ENCODE data around the gene LMNA. TPM values are rescaled to one million over a fixed set of nuclear protein-coding genes. Genes with fewer than 3 reads are reported as not detected.
"Not testable (repeated sequence)": the region's sequence is repeated elsewhere in the genome, so short reads cannot be mapped to it uniquely, and the experiment has no call there.

LMNA gene
- total RNA-seq, 1 donor = 1,039 TPM

DNA sequence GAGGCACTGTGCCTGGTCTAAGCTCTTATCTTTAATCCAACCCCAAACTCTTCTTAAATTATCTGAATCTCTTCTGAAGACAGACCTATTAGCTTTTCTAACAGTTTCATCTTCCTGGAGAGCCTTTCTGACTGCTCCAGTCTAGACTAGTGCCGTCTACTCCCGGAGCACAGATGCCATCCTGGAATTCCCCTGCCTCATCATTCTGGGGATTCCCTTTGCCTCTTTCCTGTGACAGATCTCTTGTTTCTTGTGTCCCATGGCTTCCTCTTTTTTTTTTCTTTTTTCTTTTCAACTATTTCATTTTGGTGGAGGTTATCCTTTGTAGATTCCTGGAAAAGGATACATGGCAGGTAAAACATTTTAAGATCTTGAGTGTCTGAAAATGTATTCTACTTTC is 50.6 kb downstream of the LMNA start:
- DNase-seq (ENCODE audit: low read depth) = no peak
- no peak overlapping the region for H3K4me3 ChIP-seq (ENCODE audit: low read depth, low read length)
- TF ChIP-seq, protein P1, sequence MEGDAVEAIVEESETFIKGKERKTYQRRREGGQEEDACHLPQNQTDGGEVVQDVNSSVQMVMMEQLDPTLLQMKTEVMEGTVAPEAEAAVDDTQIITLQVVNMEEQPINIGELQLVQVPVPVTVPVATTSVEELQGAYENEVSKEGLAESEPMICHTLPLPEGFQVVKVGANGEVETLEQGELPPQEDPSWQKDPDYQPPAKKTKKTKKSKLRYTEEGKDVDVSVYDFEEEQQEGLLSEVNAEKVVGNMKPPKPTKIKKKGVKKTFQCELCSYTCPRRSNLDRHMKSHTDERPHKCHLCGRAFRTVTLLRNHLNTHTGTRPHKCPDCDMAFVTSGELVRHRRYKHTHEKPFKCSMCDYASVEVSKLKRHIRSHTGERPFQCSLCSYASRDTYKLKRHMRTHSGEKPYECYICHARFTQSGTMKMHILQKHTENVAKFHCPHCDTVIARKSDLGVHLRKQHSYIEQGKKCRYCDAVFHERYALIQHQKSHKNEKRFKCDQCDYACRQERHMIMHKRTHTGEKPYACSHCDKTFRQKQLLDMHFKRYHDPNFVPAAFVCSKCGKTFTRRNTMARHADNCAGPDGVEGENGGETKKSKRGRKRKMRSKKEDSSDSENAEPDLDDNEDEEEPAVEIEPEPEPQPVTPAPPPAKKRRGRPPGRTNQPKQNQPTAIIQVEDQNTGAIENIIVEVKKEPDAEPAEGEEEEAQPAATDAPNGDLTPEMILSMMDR (IDR thresholded peaks at IDR 0.05; ENCODE audit: insufficient read depth, low read length) = no peak

DNA sequence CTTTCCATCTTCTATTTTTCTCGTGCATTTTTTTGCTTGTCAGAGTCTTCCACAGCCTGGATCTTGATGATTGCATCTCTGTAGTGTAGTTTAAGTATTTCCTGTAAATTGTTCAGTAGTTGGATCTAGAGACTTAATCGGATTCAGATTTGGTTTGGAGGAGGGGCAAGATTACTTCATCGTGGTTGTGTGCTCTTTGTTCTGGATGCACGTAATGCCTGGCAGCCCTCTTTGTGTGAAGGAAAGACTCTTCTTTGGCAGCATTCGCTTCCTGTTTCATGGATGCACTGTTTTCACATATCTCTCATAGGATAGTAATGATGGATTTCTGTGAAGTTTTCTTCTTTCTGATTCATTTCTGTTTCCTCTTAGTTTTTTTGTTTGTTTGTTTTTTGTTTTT is 53.0 kb downstream of the LMNA start:
- no peak overlapping the region for H3K4me3 ChIP-seq (ENCODE audit: low read depth, low read length)
- TF ChIP-seq, protein P1 (IDR thresholded peaks at IDR 0.05; ENCODE audit: insufficient read depth, low read length) = no peak
- DNase-seq (ENCODE audit: low read depth) = peak; percentile 59

- TF ChIP-seq, protein P1 (IDR thresholded peaks at IDR 0.05; ENCODE audit: insufficient read depth, low read length) = no peak
- no peak overlapping the region for H3K4me3 ChIP-seq (ENCODE audit: low read depth, low read length)
- no peak for DNase-seq (ENCODE audit: low read depth)
These were observed 58.4 kb downstream of the LMNA start for GRCh38 chr1:156172696-156173470.

- DNase-seq (ENCODE audit: low read depth) = no peak
- H3K4me3 ChIP-seq (ENCODE audit: low read depth, low read length) = no peak overlapping the region
- TF ChIP-seq, protein P1 (IDR thresholded peaks at IDR 0.05; ENCODE audit: insufficient read depth, low read length) = no peak
These were observed 62.2 kb downstream of the LMNA start for GRCh38 chr1:156176610-156177210.

DNA sequence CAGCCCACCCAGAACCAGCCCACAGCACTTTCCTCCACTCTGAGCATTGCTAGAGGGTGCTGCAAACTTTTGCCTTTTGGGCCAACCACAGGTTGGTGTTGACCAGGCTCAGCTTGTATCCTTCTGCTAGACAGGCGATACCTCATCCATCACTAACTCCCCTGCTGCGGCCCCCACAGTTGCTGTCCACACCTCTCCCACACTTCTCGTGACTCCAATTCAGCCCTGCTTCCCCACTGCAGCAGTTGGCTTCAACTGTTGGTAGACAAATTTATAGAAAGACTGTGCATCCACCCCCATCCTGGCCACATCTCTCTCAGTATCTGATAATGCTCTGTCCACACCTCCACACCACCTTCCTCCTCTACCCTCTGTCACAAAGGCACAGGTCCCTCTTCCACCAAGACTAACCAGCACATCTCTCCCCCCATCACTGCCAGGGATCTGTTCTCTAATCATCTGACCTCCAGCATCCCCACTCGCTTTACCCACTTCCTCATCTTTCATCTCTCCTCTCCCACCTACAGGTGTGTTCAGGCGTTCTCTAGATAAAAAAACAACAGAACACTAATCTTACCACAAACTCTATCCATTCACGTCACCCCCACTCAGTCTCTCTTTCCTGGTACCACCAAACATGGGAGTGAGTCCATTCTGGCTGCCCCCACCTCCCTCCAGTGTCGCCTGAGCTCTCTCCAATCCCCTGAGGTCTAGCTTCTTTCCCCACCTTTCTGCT is 63.6 kb downstream of the LMNA start:
- TF ChIP-seq, protein P1 (IDR thresholded peaks at IDR 0.05; ENCODE audit: insufficient read depth, low read length) = no peak
- no peak for DNase-seq (ENCODE audit: low read depth)
- no peak overlapping the region for H3K4me3 ChIP-seq (ENCODE audit: low read depth, low read length)

- H3K4me3 ChIP-seq (ENCODE audit: low read depth, low read length) = no peak overlapping the region
- DNase-seq (ENCODE audit: low read depth) = no peak
- TF ChIP-seq, protein P1 (IDR thresholded peaks at IDR 0.05; ENCODE audit: insufficient read depth, low read length) = no peak
These were observed 66.0 kb downstream of the LMNA start for GRCh38 chr1:156180471-156180870.

DNA sequence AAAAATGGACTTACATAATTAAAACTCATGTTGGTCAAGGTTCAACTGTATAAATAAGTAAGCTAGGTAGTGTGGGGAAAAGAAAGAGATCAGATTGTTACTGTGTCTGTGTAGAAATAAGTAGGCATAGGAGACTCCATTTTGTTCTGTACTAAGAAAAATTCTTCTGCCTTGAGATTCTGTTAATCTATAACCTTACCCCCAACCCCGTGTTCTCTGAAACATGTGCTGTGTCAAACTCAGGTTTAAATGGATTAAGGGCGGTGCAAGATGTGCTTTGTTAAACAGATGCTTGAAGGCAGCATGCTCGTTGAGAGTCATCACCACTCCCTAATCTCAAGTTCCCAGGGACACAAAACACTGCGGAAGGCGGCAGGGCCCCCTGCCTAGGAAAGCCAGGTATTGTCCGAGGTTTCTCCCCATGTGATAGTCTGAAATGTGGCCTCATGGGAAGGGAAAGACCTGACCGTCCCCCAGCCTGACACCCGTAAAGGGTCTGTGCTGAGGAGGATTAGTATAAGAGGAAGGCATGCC is 66.9 kb downstream of the LMNA start:
- H3K4me3 ChIP-seq (ENCODE audit: low read depth, low read length); DNase-seq (ENCODE audit: low read depth): not testable (repeated sequence)

DNA sequence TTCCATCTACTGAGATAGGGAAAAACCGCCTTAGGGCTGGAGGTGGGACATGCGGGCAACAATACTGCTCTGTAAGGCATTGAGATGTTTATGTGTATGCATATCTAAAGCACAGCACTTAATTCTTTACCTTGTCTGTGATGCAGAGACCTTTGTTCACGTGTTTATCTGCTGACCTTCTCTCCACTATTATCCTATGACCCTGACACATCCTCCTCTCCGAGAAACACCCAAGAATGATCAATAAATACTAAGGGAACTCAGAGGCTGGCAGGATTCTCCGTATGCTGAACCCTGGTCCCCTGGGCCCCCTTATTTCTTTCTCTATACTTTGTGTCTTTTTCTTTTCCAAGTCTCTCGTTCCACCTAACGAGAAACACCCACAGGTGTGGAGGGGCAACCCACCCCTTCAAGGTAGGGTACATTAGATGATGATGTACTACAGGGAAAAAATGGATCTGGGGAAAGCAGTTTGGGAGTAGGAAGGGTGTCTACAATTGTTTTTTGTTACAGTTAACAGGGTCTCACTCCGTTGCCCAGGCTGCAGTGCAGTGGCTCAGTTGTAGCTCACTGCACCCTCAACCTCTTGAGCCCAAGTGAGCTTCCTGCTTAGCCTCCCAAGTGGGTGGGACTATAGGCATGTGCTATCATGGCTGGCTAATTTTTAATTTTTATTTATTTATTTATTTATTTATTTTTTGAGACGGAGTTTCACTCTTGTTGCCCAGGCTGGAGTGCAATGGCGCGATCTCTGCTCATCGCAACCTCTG is 67.7 kb downstream of the LMNA start:
- DNase-seq (ENCODE audit: low read depth); H3K4me3 ChIP-seq (ENCODE audit: low read depth, low read length): not testable (repeated sequence)

DNA sequence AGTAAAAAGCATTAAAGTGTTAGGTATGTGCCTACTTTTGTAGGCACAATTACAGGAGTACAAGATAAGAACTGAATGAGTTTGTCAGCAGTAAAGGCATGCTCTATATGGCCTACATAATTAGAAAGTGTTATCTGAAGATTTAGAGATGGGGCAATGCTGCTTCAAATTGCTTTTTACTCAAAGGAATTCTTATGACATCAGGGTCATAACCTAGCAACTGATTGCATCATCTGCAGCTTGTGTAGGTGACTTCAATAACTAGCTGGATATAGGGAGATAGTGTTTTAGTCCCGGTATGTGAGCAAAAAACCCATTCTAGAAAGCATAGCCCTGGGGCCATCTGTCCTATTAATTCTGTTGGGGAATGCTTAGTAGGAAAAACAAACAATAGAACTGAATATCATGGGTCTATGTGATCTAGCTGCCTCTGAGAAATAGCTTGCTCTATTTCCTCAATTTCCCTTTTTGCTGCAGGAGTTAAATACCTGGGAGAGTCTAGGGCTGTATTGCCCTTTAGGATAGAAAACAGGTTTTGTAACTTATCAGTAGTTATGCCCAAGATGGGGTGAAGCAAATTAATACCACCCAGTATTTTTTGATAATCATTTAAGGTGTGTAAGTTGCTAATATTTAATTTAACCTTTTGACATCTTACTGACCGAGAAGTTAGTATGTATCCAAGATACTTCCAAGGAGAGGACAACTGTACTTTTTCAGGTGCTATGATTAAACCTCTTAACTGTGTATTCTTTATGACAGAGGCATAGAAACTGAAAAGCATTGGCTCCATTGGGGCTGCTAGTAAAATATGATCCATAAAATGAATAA is 72.1 kb downstream of the LMNA start:
- not testable (repeated sequence) for DNase-seq (ENCODE audit: low read depth); H3K4me3 ChIP-seq (ENCODE audit: low read depth, low read length)
